ACHN (cell line): Measurements from ENCODE around the gene KIF26A.

ENCODE experiments used
- DNase-seq: peaks from one replicate; pipeline ENCODE4 v3.0.0-alpha.2; 2015
- in situ Hi-C: cut with HindIII; loops from 2 replicates; pipeline ENCODE4 v1.10.0; 2017; ENCODE audit warnings: low sequenced_read_pairs, low pct_ligation_motif_present, low pct_unique_long_range_greater_than_20kb

The KIF26A gene

DNA sequence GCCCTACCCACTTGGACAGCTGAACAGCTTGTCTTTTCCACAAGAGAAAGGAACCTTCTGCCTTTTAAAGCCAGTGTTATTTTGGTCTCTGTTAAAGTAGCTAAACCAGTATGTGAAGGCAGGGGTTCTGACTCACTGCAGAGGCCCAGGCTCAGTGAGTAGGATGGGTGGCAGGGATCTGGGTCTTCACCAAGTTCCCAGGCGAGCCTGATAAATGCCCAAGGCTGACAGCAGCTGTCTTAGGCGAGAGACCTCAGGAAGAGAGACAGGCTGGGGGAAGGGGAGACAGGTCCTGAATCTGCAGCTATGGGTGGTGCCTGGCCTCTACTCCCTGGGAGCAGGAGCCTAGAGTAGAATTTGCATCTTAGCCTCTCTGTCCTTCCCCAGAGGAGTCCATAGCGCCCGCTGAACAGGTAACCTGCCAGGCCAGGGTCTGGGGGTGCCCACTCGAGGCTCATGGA lies 18.1 kb upstream of the KIF26A start:
- in situ Hi-C loops, result no loop called here
- no peak for DNase-seq

- no peak for DNase-seq
- in situ Hi-C loops, result no loop called here
These were observed 17.2 kb upstream of the KIF26A start for GRCh38 chr14:104121142-104121541.

- in situ Hi-C loops, result no loop called here
- no peak for DNase-seq
These were observed 14.5 kb upstream of the KIF26A start for GRCh38 chr14:104123879-104124278.

GRCh38 chr14:104125011-104125410 lies 13.4 kb upstream of the KIF26A start:
- no peak for DNase-seq
- in situ Hi-C loops, result no loop called here

- DNase-seq, result no peak
- in situ Hi-C loops, result no loop called here
These were observed 11.6 kb upstream of the KIF26A start for GRCh38 chr14:104126753-104127152.

- DNase-seq, result no peak
These were observed 9.4 kb upstream of the KIF26A start for GRCh38 chr14:104128981-104129380.

DNA sequence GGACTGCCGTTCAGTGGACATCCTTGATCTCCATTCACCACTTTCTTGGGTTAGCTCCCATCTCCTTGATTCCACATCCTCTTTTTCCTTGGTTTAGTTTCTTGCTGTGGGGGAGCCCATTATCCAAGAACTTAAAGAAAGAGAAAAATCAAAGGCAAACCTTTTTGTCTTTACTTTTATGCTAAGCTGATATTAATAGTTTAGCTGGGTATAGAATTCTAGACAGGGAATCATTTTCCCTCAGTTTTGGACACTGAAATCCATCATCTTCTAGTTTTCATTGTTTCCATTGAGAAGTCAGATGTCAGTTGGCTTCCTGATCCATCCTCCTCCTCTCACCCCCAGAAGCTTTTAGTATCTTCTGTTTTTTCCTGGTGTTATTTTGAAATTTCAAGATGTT lies 8.8 kb upstream of the KIF26A start:
- no peak for DNase-seq
- in situ Hi-C loops, result no loop called here

More at GRCh38 chr14:104128981-104129380, 9.4 kb upstream of the KIF26A start:
- in situ Hi-C loops, result no loop called here

DNA sequence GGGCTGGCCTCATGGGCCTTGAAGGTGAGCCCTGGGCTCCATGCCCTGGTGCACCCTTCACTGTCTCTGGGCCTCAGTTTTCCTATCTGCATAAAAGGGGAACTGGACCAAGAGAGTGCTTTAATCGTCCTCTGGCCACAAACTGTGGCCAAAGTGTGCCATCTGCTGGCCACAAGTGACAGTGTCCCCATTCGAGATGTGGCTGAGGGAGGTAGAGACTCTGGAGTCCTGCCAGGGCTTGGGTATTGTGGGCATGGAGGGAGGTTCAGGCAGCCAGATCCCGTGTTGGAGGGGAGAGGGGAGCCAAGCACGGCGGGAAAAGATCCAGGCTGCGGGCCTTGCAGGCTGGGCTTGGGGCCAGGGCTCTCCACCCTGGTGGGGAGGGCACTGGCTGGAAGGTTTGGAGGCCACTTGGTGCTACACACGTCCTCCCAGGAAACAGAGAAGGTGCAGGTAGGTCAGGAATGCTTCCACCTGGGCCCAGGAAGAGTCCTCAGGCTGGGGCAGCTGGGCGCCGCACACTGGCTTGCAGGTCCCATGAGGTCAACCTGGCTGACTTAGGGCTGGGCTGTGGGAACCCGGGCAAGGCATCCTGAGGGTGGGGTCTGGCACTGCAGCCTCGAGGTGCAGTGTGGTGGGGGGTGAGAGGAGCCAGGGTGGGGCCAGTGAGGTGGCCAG lies 7.3 kb upstream of the KIF26A start:
- in situ Hi-C loops, result no loop called here
- DNase-seq, result peak; percentile 46

DNA sequence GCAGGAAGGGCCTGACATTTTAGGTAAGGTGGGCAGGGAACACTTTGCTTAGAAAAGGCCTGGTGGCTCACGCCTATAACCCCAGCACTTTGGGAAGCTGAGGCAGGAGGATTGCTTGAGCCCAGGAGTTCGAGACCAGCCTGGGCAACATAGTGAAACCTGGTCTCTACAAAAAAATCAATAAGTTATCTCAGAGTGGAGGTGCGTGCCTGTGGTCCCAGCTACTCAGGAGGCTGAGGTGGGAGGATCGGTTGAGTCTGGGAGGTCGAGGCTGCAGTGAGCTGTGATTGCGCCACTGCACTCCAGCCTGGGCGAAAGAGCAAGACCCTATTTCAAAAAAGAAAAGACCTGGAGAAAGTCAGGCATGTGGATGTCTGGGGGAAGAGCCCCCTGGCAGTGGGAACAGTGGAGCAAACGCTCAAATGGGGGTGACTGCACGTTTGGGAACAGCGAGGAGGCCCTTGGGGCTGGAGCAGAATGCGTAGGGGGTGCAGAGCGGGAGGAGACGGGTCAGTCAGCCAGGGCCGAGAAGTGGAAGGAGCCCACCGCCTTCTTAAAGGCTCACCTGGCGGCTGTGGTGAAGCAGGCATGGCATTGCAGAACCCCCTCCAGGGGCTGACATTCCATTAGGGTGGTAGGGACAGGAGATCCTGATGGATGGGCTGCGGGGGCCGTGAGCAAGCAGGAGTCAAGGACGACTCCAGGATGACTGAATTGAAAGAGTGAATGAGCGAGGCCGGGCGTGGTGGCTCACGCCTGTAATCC lies 6.2 kb upstream of the KIF26A start:
- no peak for DNase-seq
- in situ Hi-C loops, result no loop called here

- in situ Hi-C loops, result no loop called here
- no peak for DNase-seq
These were observed 5.4 kb upstream of the KIF26A start for GRCh38 chr14:104132981-104133380.

DNA sequence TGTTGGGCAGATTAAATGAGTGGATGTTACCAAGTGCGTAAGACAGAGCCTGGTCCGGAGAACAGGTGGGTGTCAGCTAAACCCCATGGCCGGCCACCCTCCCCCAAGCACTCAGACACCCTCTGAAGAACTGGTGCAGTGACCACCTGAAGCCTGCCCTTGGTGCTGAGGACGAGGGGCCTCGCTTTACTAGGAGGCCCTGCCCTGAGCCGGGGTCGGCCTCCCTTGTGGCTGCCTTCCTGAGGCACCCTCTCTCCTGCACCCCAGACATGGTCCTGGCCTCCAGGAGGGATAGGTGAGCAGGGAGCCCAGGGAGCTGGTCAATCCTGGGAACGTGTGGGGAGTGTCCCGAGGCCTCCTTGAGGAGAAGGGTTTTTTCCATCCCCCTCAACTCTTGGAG lies 4.9 kb upstream of the KIF26A start:
- in situ Hi-C loops, result no loop called here
- no peak for DNase-seq

DNA sequence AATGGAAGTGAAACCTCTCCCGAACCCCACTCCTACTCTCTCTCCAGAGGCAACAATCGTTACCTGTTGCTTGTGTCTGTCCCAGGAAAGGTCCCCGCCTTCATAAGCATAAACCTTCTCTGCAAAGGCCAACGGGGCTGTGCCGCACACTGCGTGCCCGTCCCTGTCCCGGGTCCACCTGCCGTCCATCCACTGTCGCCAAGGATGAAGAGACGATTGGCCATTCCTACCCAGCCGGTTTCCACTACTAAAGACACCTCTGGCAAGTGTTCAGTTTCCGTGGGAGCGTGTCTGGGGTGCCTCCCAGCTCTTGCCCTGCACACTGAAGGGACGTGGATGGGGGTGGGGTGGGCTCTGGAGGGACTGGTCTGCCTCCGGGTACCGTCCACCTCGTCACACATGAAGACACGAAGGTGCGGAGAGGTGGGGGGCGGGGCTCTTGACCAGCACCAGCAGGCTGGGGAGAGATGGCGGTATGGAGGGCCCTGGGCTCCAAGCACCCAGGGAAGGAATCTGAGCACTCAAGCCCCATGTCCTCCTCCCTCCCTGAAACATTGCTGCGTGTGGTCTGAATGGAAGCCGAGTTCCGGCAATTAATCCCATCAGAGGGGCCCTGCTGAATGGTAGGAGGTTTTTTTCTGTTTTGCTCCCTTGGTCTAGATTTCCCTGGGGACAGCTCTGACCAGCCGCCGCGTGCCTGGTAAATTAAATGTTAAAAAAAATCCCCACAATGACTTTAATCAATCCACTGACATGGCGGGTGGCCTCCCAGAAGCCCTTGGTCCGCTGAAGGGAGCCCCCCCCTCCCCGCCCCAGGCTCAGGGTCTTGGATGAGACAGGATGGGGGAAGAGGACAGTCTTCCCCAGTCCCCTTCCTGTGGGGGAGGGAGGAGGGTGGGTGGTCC lies 4.1 kb upstream of the KIF26A start:
- DNase-seq, result no peak
- in situ Hi-C loops, result no loop called here

DNA sequence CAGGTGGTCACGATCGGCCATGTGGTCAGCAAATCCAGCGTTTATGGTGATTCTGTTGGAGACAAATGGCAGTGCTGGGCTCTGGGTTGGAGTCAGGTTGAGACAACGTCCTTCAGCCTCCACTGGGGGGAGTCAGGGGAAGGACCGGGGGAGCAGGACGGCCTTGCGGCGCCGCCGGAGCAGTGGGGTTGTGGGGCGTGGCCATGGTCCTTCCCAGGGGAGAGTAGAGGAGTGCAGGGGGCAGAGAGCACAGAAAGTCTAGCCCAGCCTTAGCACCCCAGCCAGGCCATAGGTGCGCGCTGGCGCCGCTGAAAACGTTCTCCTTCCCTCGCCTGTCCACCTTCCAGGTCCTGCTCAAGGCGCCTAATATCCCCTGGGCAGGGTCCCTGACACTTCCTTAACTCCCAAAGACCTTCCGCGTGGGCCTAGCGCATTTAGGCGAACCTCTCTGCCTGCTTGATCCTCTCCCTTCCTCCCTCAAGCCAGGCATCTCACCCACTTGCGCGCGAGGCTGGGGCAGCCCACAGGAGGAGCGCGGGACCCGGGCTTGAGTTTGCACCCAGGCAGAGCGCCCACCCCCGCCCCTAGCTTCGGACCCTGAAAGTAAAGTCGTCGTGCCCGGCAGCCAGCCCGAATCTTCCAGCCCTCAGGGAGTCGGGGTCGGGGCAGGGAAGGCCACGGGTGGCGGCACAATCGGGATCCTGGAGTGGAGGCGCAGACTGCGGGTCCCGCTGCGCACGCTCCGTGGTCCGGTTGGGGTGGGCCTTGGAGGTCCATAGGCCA lies 3.1 kb upstream of the KIF26A start:
- in situ Hi-C loops, result no loop called here
- peak; percentile 11 for DNase-seq

GRCh38 chr14:104135904-104136471 lies 2.4 kb upstream of the KIF26A start:
- in situ Hi-C loops, result no loop called here
- no peak for DNase-seq

- DNase-seq, result no peak
- in situ Hi-C loops, result no loop called here
These were observed 1.7 kb upstream of the KIF26A start for GRCh38 chr14:104136472-104137296.

GRCh38 chr14:104137297-104138097 lies 890 bp upstream of the KIF26A start:
- in situ Hi-C loops, result no loop called here
- peak; percentile 36 for DNase-seq
